HEK293 (cell line): ENCODE measurements around the gene SREK1.

Source experiments
- CTCF ChIA-PET: fragments of 350-600 bp; formaldehyde crosslinking; extraction: SDS; loops from one replicate; lab custom pipeline; 2021; ENCODE audit warnings: antibody characterized with exemption; lab: Yijun Ruan, JAX
- POLR2A ChIA-PET: fragments of 300-600 bp; formaldehyde crosslinking; extraction: SDS; loops from one replicate; lab custom pipeline; 2020; ENCODE audit warnings: antibody characterized with exemption, inconsistent platforms; lab: Yijun Ruan, JAX
- H3K27ac ChIP-seq: fragments of 200-500 bp; sonication (Bioruptor generic); 2 replicates; pipeline ENCODE4 v1.5.1; 2014; ENCODE audit warnings: low read depth, low read length, control low read depth, inconsistent platforms; ENCODE audit errors: extremely low read depth
- H3K36me3 ChIP-seq, 2 experiments: fragments of 200-500 bp in 1 of 2; sonication (Bioruptor generic) in 1 of 2; 1 replicate in 1 of 2; 2 replicates in 1 of 2; pipeline ENCODE4 v1.5.1; 2014 to 2017; ENCODE audit warnings: inconsistent platforms in 2 of 2, low read length in 2 of 2; ENCODE audit not compliant: control insufficient read depth in 2 of 2, insufficient read depth in 1 of 2
- H3K4me1 ChIP-seq: fragments of 200-500 bp; sonication (Bioruptor generic); 2 replicates; pipeline ENCODE4 v1.5.1; 2014; ENCODE audit warnings: mild to moderate bottlenecking, low read length, inconsistent platforms; ENCODE audit not compliant: control insufficient read depth, insufficient read depth
- H3K4me3 ChIP-seq: 2 replicates; pipeline ENCODE4 v1.5.1; 2011; ENCODE audit warnings: low read depth, mild to moderate bottlenecking, control low read depth, low read length, moderate library complexity
- H3K9me3 ChIP-seq: fragments of 200-500 bp; sonication (Bioruptor generic); 2 replicates; pipeline ENCODE4 v1.5.1; 2014; ENCODE audit warnings: low read depth, low read length, inconsistent platforms; ENCODE audit not compliant: control insufficient read depth, insufficient read depth
- GLIS1 ChIP-seq: fragments of 450-650 bp; formaldehyde crosslinking; IDR thresholded peaks from 2 replicates; pipeline ENCODE4 v1.5.1; 2016; ENCODE audit warnings: missing biosample characterization, missing genetic modification characterization
- KLF16 ChIP-seq: fragments of 450-650 bp; formaldehyde crosslinking; IDR thresholded peaks from 2 replicates; pipeline ENCODE4 v1.5.1; 2017; ENCODE audit warnings: missing biosample characterization, missing genetic modification characterization
- MYNN ChIP-seq: fragments of 450-650 bp; formaldehyde crosslinking; IDR thresholded peaks from 2 replicates; pipeline ENCODE4 v1.5.1; 2016; ENCODE audit warnings: missing biosample characterization, missing genetic modification characterization, borderline replicate concordance
- MZF1 ChIP-seq: fragments of 450-650 bp; formaldehyde crosslinking; IDR thresholded peaks from 2 replicates; pipeline ENCODE4 v1.5.1; 2017; ENCODE audit warnings: missing biosample characterization, missing genetic modification characterization, borderline replicate concordance
- PRDM1 ChIP-seq: fragments of 450-650 bp; formaldehyde crosslinking; IDR thresholded peaks from 2 replicates; pipeline ENCODE4; 2016; ENCODE audit warnings: missing biosample characterization, missing genetic modification characterization
- TRIM28 ChIP-seq: IDR thresholded peaks from 2 replicates; pipeline ENCODE4 v1.6.1; 2011; ENCODE audit warnings: low read length, control low read depth, borderline replicate concordance
- ZBTB17 ChIP-seq: fragments of 450-650 bp; formaldehyde crosslinking; IDR thresholded peaks from 2 replicates; pipeline ENCODE4 v1.5.1; 2016; ENCODE audit warnings: missing biosample characterization, missing genetic modification characterization
- ZBTB7A ChIP-seq: fragments of 450-650 bp; formaldehyde crosslinking; IDR thresholded peaks from 2 replicates; pipeline ENCODE4 v1.5.1; 2016; ENCODE audit warnings: low read depth, missing biosample characterization, missing genetic modification characterization
- ZNF132 ChIP-seq: fragments of 450-650 bp; formaldehyde crosslinking; IDR thresholded peaks from 2 replicates; pipeline ENCODE4 v1.5.1; 2017; ENCODE audit warnings: missing biosample characterization, missing genetic modification characterization, borderline replicate concordance
- ZNF146 ChIP-seq: fragments of 450-650 bp; formaldehyde crosslinking; IDR thresholded peaks from 2 replicates; pipeline ENCODE4 v1.5.1; 2016; ENCODE audit warnings: missing biosample characterization, missing genetic modification characterization
- ZNF155 ChIP-seq: fragments of 450-650 bp; formaldehyde crosslinking; IDR thresholded peaks from 2 replicates; pipeline ENCODE4 v1.5.1; 2016; ENCODE audit warnings: missing biosample characterization, missing genetic modification characterization
- ZNF211 ChIP-seq: fragments of 450-650 bp; formaldehyde crosslinking; IDR thresholded peaks from 2 replicates; pipeline ENCODE4 v1.5.1; 2016; ENCODE audit warnings: low read depth, missing biosample characterization, missing genetic modification characterization
- ZNF24 ChIP-seq: fragments of 450-650 bp; formaldehyde crosslinking; IDR thresholded peaks from 2 replicates; pipeline ENCODE4 v1.5.1; 2016; ENCODE audit warnings: missing biosample characterization, missing genetic modification characterization
- ZNF248 ChIP-seq: fragments of 450-650 bp; formaldehyde crosslinking; IDR thresholded peaks from 2 replicates; pipeline ENCODE4 v1.5.1; 2017; ENCODE audit warnings: missing biosample characterization, missing genetic modification characterization
- ZNF416 ChIP-seq: fragments of 450-650 bp; formaldehyde crosslinking; IDR thresholded peaks from 2 replicates; pipeline ENCODE4 v1.5.1; 2016; ENCODE audit warnings: missing biosample characterization, missing genetic modification characterization
- ZNF529 ChIP-seq: fragments of 450-650 bp; formaldehyde crosslinking; IDR thresholded peaks from 2 replicates; pipeline ENCODE4 v1.5.1; 2017; ENCODE audit warnings: missing genetic modification characterization, missing biosample characterization; ENCODE audit not compliant: insufficient replicate concordance
- ZNF560 ChIP-seq: fragments of 450-650 bp; formaldehyde crosslinking; IDR thresholded peaks from 2 replicates; pipeline ENCODE4 v1.5.1; 2017; ENCODE audit warnings: missing biosample characterization, missing genetic modification characterization, borderline replicate concordance
- ZNF623 ChIP-seq: fragments of 450-650 bp; formaldehyde crosslinking; IDR thresholded peaks from 2 replicates; pipeline ENCODE4 v1.5.1; 2016; ENCODE audit warnings: missing biosample characterization, missing genetic modification characterization
- ZNF624 ChIP-seq: fragments of 450-650 bp; formaldehyde crosslinking; IDR thresholded peaks from 2 replicates; pipeline ENCODE4 v1.5.1; 2017; ENCODE audit warnings: missing biosample characterization, missing genetic modification characterization
- ZNF626 ChIP-seq: fragments of 450-650 bp; sonication (Bioruptor Pico); formaldehyde crosslinking; IDR thresholded peaks from 2 replicates; pipeline ENCODE4 v1.5.1; 2018; ENCODE audit warnings: missing biosample characterization, missing genetic modification characterization, inconsistent platforms
- ZNF677 ChIP-seq: fragments of 450-650 bp; IDR thresholded peaks from 2 replicates; pipeline ENCODE4 v1.5.0; 2018; ENCODE audit warnings: missing biosample characterization, mild to moderate bottlenecking, missing genetic modification characterization, moderate library complexity
- ZNF768 ChIP-seq: fragments of 450-650 bp; formaldehyde crosslinking; IDR thresholded peaks from 2 replicates; pipeline ENCODE4 v1.5.1; 2018; ENCODE audit warnings: missing biosample characterization, mild to moderate bottlenecking, missing genetic modification characterization
- ZNF777 ChIP-seq: fragments of 450-650 bp; formaldehyde crosslinking; IDR thresholded peaks from 2 replicates; pipeline ENCODE4 v1.5.1; 2017; ENCODE audit warnings: missing biosample characterization, missing genetic modification characterization, borderline replicate concordance
- TF ChIP-seq, protein P1 (sequence below): fragments of 450-650 bp; formaldehyde crosslinking; IDR thresholded peaks from 2 replicates; pipeline ENCODE4 v1.5.1; 2017; ENCODE audit warnings: missing biosample characterization, missing genetic modification characterization
- TF ChIP-seq, protein P2 (sequence below): fragments of 450-650 bp; formaldehyde crosslinking; conservative IDR thresholded peaks from 2 replicates; pipeline ENCODE4 v1.5.1; 2016; ENCODE audit warnings: low read depth, missing biosample characterization, missing genetic modification characterization
- TF ChIP-seq, protein P3 (sequence below): sonication (generic); formaldehyde crosslinking; IDR thresholded peaks from 2 replicates; pipeline ENCODE4 v1.8.1; 2022; ENCODE audit warnings: mild to moderate bottlenecking, moderate library complexity, missing genetic modification reagents
- TF ChIP-seq, protein P4 (sequence below): fragments of 450-650 bp; formaldehyde crosslinking; IDR thresholded peaks from 2 replicates; pipeline ENCODE4 v1.5.1; 2016; ENCODE audit warnings: missing biosample characterization, missing genetic modification characterization

The SREK1 gene

DNA sequence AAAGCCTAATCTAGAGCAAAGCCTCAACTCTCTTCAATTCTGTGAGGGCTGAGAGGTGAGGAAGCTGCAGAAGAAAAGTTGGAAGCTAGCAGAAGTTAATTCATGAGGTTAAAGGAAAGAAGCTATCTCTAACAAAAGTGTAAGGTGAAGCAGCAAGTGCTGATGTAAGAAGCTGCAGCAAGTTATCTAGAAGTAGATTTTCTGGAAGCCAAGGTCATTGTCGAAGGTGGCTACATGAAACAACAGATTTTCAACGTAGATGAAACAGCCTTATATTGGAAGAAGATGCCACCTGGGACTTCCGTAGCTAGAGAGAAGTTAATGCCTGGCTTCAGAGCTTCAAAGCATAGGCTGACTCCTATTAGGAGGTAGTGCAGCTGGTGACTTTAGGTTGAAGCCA is 42.0 kb downstream of the SREK1 start:
- POLR2A ChIA-PET, result no interaction called here
- CTCF ChIA-PET, result interaction anchor here (0.5 to 1.4 kb wide), 3 partner anchors 12 to 416 kb away, joined by 3 to 5 read pairs (median 3); no protein-coding TSS in a partner anchor
- peaks cover 9 to 19% of the 10 kb centered on the region in 2 experiments for H3K36me3 ChIP-seq

DNA sequence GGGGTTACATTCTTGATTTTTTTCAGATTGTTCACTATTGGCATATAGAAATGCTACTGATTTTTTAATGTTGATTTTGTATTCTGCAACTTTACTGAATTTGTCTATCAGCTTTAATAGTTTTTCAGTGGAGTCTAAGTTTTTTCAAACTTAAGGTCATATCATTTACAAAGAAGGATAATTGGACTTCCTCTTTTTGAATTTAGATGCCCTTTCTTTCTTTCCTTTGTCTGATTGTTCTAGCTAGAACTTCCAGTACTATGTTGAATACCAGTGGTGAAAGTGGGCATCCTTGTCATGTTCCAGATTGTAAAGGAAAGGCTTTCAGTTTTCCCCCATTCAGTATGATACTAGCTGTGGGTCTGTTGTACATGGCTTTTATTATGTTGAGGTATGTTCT is 49.3 kb downstream of the SREK1 start:
- CTCF ChIA-PET, result no interaction called here
- POLR2A ChIA-PET, result no interaction called here
- TF ChIP-seq ZNF416 (tag by site-specific recombination) (no peak), ZNF529 (tag by site-specific recombination) (no peak), ZNF768 (no peak), ZNF155 (no peak), ZNF560 (no peak), ZBTB17 (tag by site-specific recombination) (no peak), PRDM1 (no peak), ZNF777 (tag by site-specific recombination) (no peak), ZNF626 (tag by site-specific recombination) (no peak), MYNN (tag by site-specific recombination) (no peak), ZNF132 (tag by site-specific recombination) (no peak), TRIM28 (no peak), ZBTB7A (tag by site-specific recombination) (no peak), ZNF623 (tag by site-specific recombination) (no peak), ZNF211 (tag by site-specific recombination) (no peak)
- TF ChIP-seq, protein P1, sequence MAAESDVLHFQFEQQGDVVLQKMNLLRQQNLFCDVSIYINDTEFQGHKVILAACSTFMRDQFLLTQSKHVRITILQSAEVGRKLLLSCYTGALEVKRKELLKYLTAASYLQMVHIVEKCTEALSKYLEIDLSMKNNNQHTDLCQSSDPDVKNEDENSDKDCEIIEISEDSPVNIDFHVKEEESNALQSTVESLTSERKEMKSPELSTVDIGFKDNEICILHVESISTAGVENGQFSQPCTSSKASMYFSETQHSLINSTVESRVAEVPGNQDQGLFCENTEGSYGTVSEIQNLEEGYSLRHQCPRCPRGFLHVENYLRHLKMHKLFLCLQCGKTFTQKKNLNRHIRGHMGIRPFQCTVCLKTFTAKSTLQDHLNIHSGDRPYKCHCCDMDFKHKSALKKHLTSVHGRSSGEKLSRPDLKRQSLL, result no peak
- TF ChIP-seq, protein P2, sequence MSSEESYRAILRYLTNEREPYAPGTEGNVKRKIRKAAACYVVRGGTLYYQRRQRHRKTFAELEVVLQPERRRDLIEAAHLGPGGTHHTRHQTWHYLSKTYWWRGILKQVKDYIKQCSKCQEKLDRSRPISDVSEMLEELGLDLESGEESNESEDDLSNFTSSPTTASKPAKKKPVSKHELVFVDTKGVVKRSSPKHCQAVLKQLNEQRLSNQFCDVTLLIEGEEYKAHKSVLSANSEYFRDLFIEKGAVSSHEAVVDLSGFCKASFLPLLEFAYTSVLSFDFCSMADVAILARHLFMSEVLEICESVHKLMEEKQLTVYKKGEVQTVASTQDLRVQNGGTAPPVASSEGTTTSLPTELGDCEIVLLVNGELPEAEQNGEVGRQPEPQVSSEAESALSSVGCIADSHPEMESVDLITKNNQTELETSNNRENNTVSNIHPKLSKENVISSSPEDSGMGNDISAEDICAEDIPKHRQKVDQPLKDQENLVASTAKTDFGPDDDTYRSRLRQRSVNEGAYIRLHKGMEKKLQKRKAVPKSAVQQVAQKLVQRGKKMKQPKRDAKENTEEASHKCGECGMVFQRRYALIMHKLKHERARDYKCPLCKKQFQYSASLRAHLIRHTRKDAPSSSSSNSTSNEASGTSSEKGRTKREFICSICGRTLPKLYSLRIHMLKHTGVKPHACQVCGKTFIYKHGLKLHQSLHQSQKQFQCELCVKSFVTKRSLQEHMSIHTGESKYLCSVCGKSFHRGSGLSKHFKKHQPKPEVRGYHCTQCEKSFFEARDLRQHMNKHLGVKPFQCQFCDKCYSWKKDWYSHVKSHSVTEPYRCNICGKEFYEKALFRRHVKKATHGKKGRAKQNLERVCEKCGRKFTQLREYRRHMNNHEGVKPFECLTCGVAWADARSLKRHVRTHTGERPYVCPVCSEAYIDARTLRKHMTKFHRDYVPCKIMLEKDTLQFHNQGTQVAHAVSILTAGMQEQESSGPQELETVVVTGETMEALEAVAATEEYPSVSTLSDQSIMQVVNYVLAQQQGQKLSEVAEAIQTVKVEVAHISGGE (tag by site-specific recombination), result no peak
- TF ChIP-seq, all 188 proteins: peak for 0

More for the DNA sequence above, 42.0 kb downstream of the SREK1 start:
- Histone ChIP-seq H3K27ac (no peak overlapping the region), H3K4me1 (no peaks in the 10 kb centered on the region), H3K4me3 (no peak overlapping the region), H3K9me3 (no peaks in the 10 kb centered on the region)
- TF ChIP-seq ZNF624 (tag by site-specific recombination) (no peak), MZF1 (tag by site-specific recombination) (no peak), ZNF248 (tag by site-specific recombination) (no peak), ZNF146 (tag by site-specific recombination) (no peak), ZNF677 (tag by site-specific recombination) (no peak), ZBTB17 (tag by site-specific recombination) (no peak), GLIS1 (tag by site-specific recombination) (no peak), KLF16 (tag by site-specific recombination) (no peak), ZNF24 (tag by site-specific recombination) (no peak)
- TF ChIP-seq, protein P3, sequence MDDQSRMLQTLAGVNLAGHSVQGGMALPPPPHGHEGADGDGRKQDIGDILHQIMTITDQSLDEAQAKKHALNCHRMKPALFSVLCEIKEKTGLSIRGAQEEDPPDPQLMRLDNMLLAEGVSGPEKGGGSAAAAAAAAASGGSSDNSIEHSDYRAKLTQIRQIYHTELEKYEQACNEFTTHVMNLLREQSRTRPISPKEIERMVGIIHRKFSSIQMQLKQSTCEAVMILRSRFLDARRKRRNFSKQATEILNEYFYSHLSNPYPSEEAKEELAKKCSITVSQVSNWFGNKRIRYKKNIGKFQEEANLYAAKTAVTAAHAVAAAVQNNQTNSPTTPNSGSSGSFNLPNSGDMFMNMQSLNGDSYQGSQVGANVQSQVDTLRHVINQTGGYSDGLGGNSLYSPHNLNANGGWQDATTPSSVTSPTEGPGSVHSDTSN (CRISPR knock-in tag), result no peak
- TF ChIP-seq, protein P4, sequence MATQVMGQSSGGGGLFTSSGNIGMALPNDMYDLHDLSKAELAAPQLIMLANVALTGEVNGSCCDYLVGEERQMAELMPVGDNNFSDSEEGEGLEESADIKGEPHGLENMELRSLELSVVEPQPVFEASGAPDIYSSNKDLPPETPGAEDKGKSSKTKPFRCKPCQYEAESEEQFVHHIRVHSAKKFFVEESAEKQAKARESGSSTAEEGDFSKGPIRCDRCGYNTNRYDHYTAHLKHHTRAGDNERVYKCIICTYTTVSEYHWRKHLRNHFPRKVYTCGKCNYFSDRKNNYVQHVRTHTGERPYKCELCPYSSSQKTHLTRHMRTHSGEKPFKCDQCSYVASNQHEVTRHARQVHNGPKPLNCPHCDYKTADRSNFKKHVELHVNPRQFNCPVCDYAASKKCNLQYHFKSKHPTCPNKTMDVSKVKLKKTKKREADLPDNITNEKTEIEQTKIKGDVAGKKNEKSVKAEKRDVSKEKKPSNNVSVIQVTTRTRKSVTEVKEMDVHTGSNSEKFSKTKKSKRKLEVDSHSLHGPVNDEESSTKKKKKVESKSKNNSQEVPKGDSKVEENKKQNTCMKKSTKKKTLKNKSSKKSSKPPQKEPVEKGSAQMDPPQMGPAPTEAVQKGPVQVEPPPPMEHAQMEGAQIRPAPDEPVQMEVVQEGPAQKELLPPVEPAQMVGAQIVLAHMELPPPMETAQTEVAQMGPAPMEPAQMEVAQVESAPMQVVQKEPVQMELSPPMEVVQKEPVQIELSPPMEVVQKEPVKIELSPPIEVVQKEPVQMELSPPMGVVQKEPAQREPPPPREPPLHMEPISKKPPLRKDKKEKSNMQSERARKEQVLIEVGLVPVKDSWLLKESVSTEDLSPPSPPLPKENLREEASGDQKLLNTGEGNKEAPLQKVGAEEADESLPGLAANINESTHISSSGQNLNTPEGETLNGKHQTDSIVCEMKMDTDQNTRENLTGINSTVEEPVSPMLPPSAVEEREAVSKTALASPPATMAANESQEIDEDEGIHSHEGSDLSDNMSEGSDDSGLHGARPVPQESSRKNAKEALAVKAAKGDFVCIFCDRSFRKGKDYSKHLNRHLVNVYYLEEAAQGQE (tag by site-specific recombination), result no peak
- TF ChIP-seq, protein P1, result no peak

More for the DNA sequence above, 49.3 kb downstream of the SREK1 start:
- no peak overlapping the region for H3K27ac ChIP-seq
- H3K36me3 ChIP-seq, result no peaks in the 10 kb centered on the region
- H3K9me3 ChIP-seq, result no peaks in the 10 kb centered on the region
- H3K4me3 ChIP-seq, result no peak overlapping the region
- H3K4me1 ChIP-seq, result no peaks in the 10 kb centered on the region
